ENCODE results near the gene PRRC2C. TPM values are rescaled to one million over a fixed set of nuclear protein-coding genes. Genes with fewer than 3 reads are reported as not detected.

PRRC2C gene
- total RNA-seq, 2 experiments from 2014 or later: 73.5 to 191 TPM

DNA sequence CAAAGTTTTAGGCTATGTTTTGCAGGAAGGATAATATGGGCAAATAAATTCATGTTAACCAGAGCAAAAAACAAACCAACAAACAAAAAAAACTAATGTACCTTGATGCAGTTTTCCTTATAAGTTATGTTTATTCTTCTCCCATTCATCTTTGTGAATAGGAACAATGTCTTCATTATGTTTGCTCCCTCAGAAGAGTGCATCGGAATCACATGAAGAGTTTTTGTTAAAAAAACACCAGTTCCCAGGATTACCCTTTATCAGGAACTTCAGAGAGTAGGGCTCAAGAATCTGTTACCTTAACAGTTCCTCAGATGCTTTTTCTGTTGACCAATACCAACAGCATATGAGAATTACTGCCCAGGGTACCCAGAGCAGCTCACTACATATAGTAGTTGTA lies 14.6 kb upstream of the PRRC2C start:
- no peak for DNase-seq (ENCODE audit: low spot score)
- CTCF ChIA-PET (ENCODE audit: unreplicated experiment): no interaction called here
- Histone ChIP-seq H3K9me2 (ENCODE audit: insufficient read depth, low read length) (no peaks in the 10 kb centered on the region), H3K9me3 (ENCODE audit: low read length) (no peaks in the 10 kb centered on the region), H3K4me2 (ENCODE audit: low read length) (no peak overlapping the region), H3K4me3 (ENCODE audit: low read depth, low read length, poor library complexity, severe bottlenecking) (no peak overlapping the region), H3K4me1 (ENCODE audit: insufficient read depth, low read length, poor library complexity, severe bottlenecking) (no peaks in the 10 kb centered on the region), H2AFZ (ENCODE audit: low read length) (no peak overlapping the region), H3K36me3 (ENCODE audit: insufficient read depth, low read length) (no peaks in the 10 kb centered on the region), H3K79me2 (ENCODE audit: insufficient read depth, low read depth, low read length) (no peaks in the 10 kb centered on the region), H3K27ac (ENCODE audit: low read depth, low read length, poor library complexity, severe bottlenecking) (no peak overlapping the region), H4K20me1 (ENCODE audit: insufficient read depth, low read length) (no peaks in the 10 kb centered on the region)
- BruUV-seq (replicated peaks): no TSS peak
- TF ChIP-seq, protein P1, sequence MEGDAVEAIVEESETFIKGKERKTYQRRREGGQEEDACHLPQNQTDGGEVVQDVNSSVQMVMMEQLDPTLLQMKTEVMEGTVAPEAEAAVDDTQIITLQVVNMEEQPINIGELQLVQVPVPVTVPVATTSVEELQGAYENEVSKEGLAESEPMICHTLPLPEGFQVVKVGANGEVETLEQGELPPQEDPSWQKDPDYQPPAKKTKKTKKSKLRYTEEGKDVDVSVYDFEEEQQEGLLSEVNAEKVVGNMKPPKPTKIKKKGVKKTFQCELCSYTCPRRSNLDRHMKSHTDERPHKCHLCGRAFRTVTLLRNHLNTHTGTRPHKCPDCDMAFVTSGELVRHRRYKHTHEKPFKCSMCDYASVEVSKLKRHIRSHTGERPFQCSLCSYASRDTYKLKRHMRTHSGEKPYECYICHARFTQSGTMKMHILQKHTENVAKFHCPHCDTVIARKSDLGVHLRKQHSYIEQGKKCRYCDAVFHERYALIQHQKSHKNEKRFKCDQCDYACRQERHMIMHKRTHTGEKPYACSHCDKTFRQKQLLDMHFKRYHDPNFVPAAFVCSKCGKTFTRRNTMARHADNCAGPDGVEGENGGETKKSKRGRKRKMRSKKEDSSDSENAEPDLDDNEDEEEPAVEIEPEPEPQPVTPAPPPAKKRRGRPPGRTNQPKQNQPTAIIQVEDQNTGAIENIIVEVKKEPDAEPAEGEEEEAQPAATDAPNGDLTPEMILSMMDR (conservative IDR thresholded peaks at IDR 0.05; ENCODE audit: low read length): no peak
- no peak for TF ChIP-seq EZH2phosphoT487 (IDR thresholded peaks at IDR 0.05; ENCODE audit: borderline replicate concordance, low read depth, low read length)
- intact Hi-C loops (cut with micrococcal nuclease; ENCODE audit: unreplicated experiment): no loop called here
- POLR2A ChIA-PET: no interaction called here

DNA sequence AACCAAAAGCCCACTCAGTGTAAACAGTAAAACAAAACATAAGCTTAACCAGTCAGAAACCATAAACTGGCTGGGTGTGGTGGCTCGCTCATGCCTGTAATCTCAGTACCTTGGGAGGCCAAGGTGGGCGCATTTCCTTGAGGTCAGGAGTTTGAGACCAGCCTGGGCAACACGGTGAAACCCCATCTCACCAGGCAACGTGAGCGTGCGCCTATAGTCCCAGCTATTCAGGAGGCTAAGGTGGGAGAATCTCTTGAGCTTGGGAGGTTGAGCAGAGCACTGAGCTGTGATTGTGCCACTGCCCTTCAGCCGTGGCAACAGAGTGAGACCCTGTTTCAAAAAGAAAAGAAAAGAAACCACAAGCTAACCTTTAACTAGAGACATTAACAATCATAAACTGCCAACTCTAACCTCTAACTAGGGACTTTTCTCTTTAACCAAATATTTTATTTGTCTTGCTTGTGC lies 13.1 kb upstream of the PRRC2C start:
- POLR2A ChIA-PET: interaction anchor here (0.5 to 0.6 kb wide), 2 partner anchors 19 to 1708 kb away, joined by 3 read pairs; no protein-coding TSS in a partner anchor
- no peak for DNase-seq (ENCODE audit: low spot score)
- Histone ChIP-seq H3K36me3 (ENCODE audit: insufficient read depth, low read length) (no peaks in the 10 kb centered on the region), H3K79me2 (ENCODE audit: insufficient read depth, low read depth, low read length) (no peaks in the 10 kb centered on the region), H3K4me2 (ENCODE audit: low read length) (no peak overlapping the region), H3K27ac (ENCODE audit: low read depth, low read length, poor library complexity, severe bottlenecking) (no peak overlapping the region), H4K20me1 (ENCODE audit: insufficient read depth, low read length) (no peaks in the 10 kb centered on the region), H2AFZ (ENCODE audit: low read length) (no peak overlapping the region), H3K9me2 (ENCODE audit: insufficient read depth, low read length) (no peaks in the 10 kb centered on the region), H3K4me3 (ENCODE audit: low read depth, low read length, poor library complexity, severe bottlenecking) (no peak overlapping the region), H3K4me1 (ENCODE audit: insufficient read depth, low read length, poor library complexity, severe bottlenecking) (no peaks in the 10 kb centered on the region), H3K9me3 (ENCODE audit: low read length) (no peaks in the 10 kb centered on the region)
- no TSS peak for BruUV-seq (replicated peaks)
- no peak for TF ChIP-seq EZH2phosphoT487 (IDR thresholded peaks at IDR 0.05; ENCODE audit: borderline replicate concordance, low read depth, low read length)
- TF ChIP-seq, protein P1 (conservative IDR thresholded peaks at IDR 0.05; ENCODE audit: low read length): no peak
- intact Hi-C loops (cut with micrococcal nuclease; ENCODE audit: unreplicated experiment): no loop called here
- CTCF ChIA-PET (ENCODE audit: unreplicated experiment): no interaction called here

DNA sequence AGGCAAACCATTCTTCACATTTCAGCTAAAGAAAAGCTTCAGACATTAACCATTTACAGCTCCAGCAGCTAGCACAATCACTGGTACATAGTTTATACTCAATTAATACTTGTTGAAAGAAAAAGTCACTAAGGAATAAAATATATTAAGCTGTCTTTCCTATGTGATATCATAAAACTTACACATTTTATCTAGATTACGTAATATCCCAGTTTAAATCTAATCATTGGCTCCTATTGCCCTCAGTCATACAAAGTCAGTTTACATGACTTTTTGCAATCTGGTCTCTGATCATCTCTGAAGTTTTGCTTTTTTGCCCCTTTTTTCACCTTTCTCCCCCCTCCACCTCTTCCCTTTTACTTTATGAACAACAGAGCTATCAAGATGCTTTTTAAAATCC lies 8.5 kb upstream of the PRRC2C start:
- Histone ChIP-seq H3K27ac (ENCODE audit: low read depth, low read length, poor library complexity, severe bottlenecking) (no peak overlapping the region), H3K9me2 (ENCODE audit: insufficient read depth, low read length) (no peaks in the 10 kb centered on the region), H2AFZ (ENCODE audit: low read length) (no peak overlapping the region), H3K36me3 (ENCODE audit: insufficient read depth, low read length) (no peaks in the 10 kb centered on the region), H4K20me1 (ENCODE audit: insufficient read depth, low read length) (no peaks in the 10 kb centered on the region), H3K4me2 (ENCODE audit: low read length) (no peak overlapping the region), H3K4me3 (ENCODE audit: low read depth, low read length, poor library complexity, severe bottlenecking) (no peak overlapping the region), H3K9me3 (ENCODE audit: low read length) (no peaks in the 10 kb centered on the region), H3K79me2 (ENCODE audit: insufficient read depth, low read depth, low read length) (no peaks in the 10 kb centered on the region), H3K4me1 (ENCODE audit: insufficient read depth, low read length, poor library complexity, severe bottlenecking) (no peaks in the 10 kb centered on the region)
- BruUV-seq (replicated peaks): no TSS peak
- intact Hi-C loops (cut with micrococcal nuclease; ENCODE audit: unreplicated experiment): no loop called here
- ChIA-PET POLR2A (interaction anchor here (0.6 to 0.8 kb wide), 2 partner anchors 27 to 195 kb away, joined by 3 to 4 read pairs; no protein-coding TSS in a partner anchor), CTCF (ENCODE audit: unreplicated experiment) (no interaction called here)
- TF ChIP-seq EZH2phosphoT487 (IDR thresholded peaks at IDR 0.05; ENCODE audit: borderline replicate concordance, low read depth, low read length): no peak
- TF ChIP-seq, protein P1 (conservative IDR thresholded peaks at IDR 0.05; ENCODE audit: low read length): no peak
- no peak for DNase-seq (ENCODE audit: low spot score)

All from OCI-LY7 (cell line).